ENCODE measurements around the gene CWF19L2.

CWF19L2 gene

GRCh38 chr11:107439586-107440167 is 17.9 kb downstream of the CWF19L2 start:
- no peak for DNase-seq
- no peaks in the 10 kb centered on the region for H3K27me3 ChIP-seq (ENCODE audit: insufficient read depth, low read length, poor library complexity)
- no peak overlapping the region for H3K9ac ChIP-seq (ENCODE audit: low read depth, low read length)
- peaks cover 58% of the 10 kb centered on the region for H3K36me3 ChIP-seq (ENCODE audit: insufficient read depth, low read length)
- no peaks in the 10 kb centered on the region for H3K9me3 ChIP-seq (ENCODE audit: insufficient read depth, low read length, severe bottlenecking)
- H3K79me2 ChIP-seq (ENCODE audit: insufficient read depth, low read length), result peaks cover 2% of the 10 kb centered on the region; the same call in 1 of the 2 replicates
- no peak for TF ChIP-seq EZH2 (IDR thresholded peaks at IDR 0.05; ENCODE audit: borderline replicate concordance, low read depth, low read length, severe bottlenecking)
- TF ChIP-seq CTCF (IDR thresholded peaks at IDR 0.05; ENCODE audit: borderline replicate concordance, extremely low read depth, low read length, poor library complexity, severe bottlenecking), result no peak
- no peak overlapping the region for H2AFZ ChIP-seq (ENCODE audit: low read depth, low read length)
- no peak for ATAC-seq (ENCODE audit: insufficient read depth, low read depth)
- no peaks in the 10 kb centered on the region for H3K4me1 ChIP-seq (ENCODE audit: insufficient read depth, low read length)
- H3K4me2 ChIP-seq (ENCODE audit: insufficient read depth, low read length), result no peak overlapping the region
- no peak overlapping the region for H3K27ac ChIP-seq (ENCODE audit: low read length)
- no peaks in the 10 kb centered on the region for H4K20me1 ChIP-seq (ENCODE audit: insufficient read depth, low read length)
- no peak overlapping the region for H3K4me3 ChIP-seq (ENCODE audit: low read depth in 1 of 2, low read length in 2 of 2)

- H3K27ac ChIP-seq (ENCODE audit: low read length), result no peak overlapping the region
- H3K27me3 ChIP-seq (ENCODE audit: insufficient read depth, low read length, poor library complexity), result no peaks in the 10 kb centered on the region
- DNase-seq (no peak), ATAC-seq (ENCODE audit: insufficient read depth, low read depth) (no peak)
- no peaks in the 10 kb centered on the region for H3K9me3 ChIP-seq (ENCODE audit: insufficient read depth, low read length, severe bottlenecking)
- H3K9ac ChIP-seq (ENCODE audit: low read depth, low read length), result no peak overlapping the region
- no peaks in the 10 kb centered on the region for H4K20me1 ChIP-seq (ENCODE audit: insufficient read depth, low read length)
- no peaks in the 10 kb centered on the region for H3K79me2 ChIP-seq (ENCODE audit: insufficient read depth, low read length)
- no peak overlapping the region for H2AFZ ChIP-seq (ENCODE audit: low read depth, low read length)
- peaks cover 52% of the 10 kb centered on the region for H3K36me3 ChIP-seq (ENCODE audit: insufficient read depth, low read length)
- H3K4me1 ChIP-seq (ENCODE audit: insufficient read depth, low read length), result no peaks in the 10 kb centered on the region
- H3K4me2 ChIP-seq (ENCODE audit: insufficient read depth, low read length), result no peak overlapping the region
- TF ChIP-seq CTCF (IDR thresholded peaks at IDR 0.05; ENCODE audit: borderline replicate concordance, extremely low read depth, low read length, poor library complexity, severe bottlenecking) (no peak), EZH2 (IDR thresholded peaks at IDR 0.05; ENCODE audit: borderline replicate concordance, low read depth, low read length, severe bottlenecking) (no peak)
- no peak overlapping the region for H3K4me3 ChIP-seq (ENCODE audit: low read depth in 1 of 2, low read length in 2 of 2)
Measured at GRCh38 chr11:107438148-107438547, 19.5 kb downstream of the CWF19L2 start.

- H3K4me3 ChIP-seq (ENCODE audit: low read depth in 1 of 2, low read length in 2 of 2), result no peak overlapping the region
- no peak for TF ChIP-seq EZH2 (IDR thresholded peaks at IDR 0.05; ENCODE audit: borderline replicate concordance, low read depth, low read length, severe bottlenecking)
- no peaks in the 10 kb centered on the region for H4K20me1 ChIP-seq (ENCODE audit: insufficient read depth, low read length)
- no peak overlapping the region for H3K4me2 ChIP-seq (ENCODE audit: insufficient read depth, low read length)
- no peaks in the 10 kb centered on the region for H3K9me3 ChIP-seq (ENCODE audit: insufficient read depth, low read length, severe bottlenecking)
- no peaks in the 10 kb centered on the region for H3K79me2 ChIP-seq (ENCODE audit: insufficient read depth, low read length)
- no peaks in the 10 kb centered on the region for H3K4me1 ChIP-seq (ENCODE audit: insufficient read depth, low read length)
- no peak overlapping the region for H3K9ac ChIP-seq (ENCODE audit: low read depth, low read length)
- no peak overlapping the region for H2AFZ ChIP-seq (ENCODE audit: low read depth, low read length)
- no peak overlapping the region for H3K27ac ChIP-seq (ENCODE audit: low read length)
- no peaks in the 10 kb centered on the region for H3K27me3 ChIP-seq (ENCODE audit: insufficient read depth, low read length, poor library complexity)
- H3K36me3 ChIP-seq (ENCODE audit: insufficient read depth, low read length), result peaks cover 23% of the 10 kb centered on the region; the same call in 1 of the 2 replicates
- no peak for ATAC-seq (ENCODE audit: insufficient read depth, low read depth)
- no peak for DNase-seq
Measured at GRCh38 chr11:107430525-107430924, 27.1 kb downstream of the CWF19L2 start.

- Histone ChIP-seq H3K9me3 (ENCODE audit: insufficient read depth, low read length, severe bottlenecking) (no peaks in the 10 kb centered on the region), H2AFZ (ENCODE audit: low read depth, low read length) (no peak overlapping the region), H3K4me2 (ENCODE audit: insufficient read depth, low read length) (no peak overlapping the region), H3K9ac (ENCODE audit: low read depth, low read length) (no peak overlapping the region), H3K79me2 (ENCODE audit: insufficient read depth, low read length) (no peaks in the 10 kb centered on the region), H3K27ac (ENCODE audit: low read length) (no peak overlapping the region), H3K4me3 (ENCODE audit: low read depth in 1 of 2, low read length in 2 of 2) (no peak overlapping the region), H4K20me1 (ENCODE audit: insufficient read depth, low read length) (no peaks in the 10 kb centered on the region), H3K27me3 (ENCODE audit: insufficient read depth, low read length, poor library complexity) (no peaks in the 10 kb centered on the region), H3K36me3 (ENCODE audit: insufficient read depth, low read length) (peaks cover 30% of the 10 kb centered on the region; the same call in 1 of the 2 replicates), H3K4me1 (ENCODE audit: insufficient read depth, low read length) (no peaks in the 10 kb centered on the region)
- DNase-seq, result no peak
- no peak for ATAC-seq (ENCODE audit: insufficient read depth, low read depth)
- no peak for TF ChIP-seq EZH2 (IDR thresholded peaks at IDR 0.05; ENCODE audit: borderline replicate concordance, low read depth, low read length, severe bottlenecking)
- TF ChIP-seq CTCF (IDR thresholded peaks at IDR 0.05; ENCODE audit: borderline replicate concordance, extremely low read depth, low read length, poor library complexity, severe bottlenecking), result no peak
Measured at GRCh38 chr11:107427569-107428180, 29.9 kb downstream of the CWF19L2 start.

Measured in DND-41 (cell line).